Panc1 (cell line): ENCODE data around the gene EXT2.

Experiments
- POLR2AphosphoS5 ChIP-seq: IDR thresholded peaks from 2 replicates; pipeline ENCODE4 v1.6.1; 2012; ENCODE audit warnings: mild to moderate bottlenecking, low read depth, low read length, moderate library complexity
- SIN3A ChIP-seq: IDR thresholded peaks from 2 replicates; pipeline ENCODE4 v1.6.1; 2012; ENCODE audit warnings: low read depth, mild to moderate bottlenecking, low read length, moderate library complexity, borderline replicate concordance; ENCODE audit not compliant: insufficient read depth
- TCF7L2 ChIP-seq: IDR thresholded peaks from 2 replicates; pipeline ENCODE4 v1.6.1; 2011; ENCODE audit warnings: mild to moderate bottlenecking, low read depth, low read length, inconsistent platforms
- TF ChIP-seq, protein P1 (sequence below): fragments of 450-650 bp; IDR thresholded peaks from 2 replicates; pipeline ENCODE4 v1.5.1; 2017; ENCODE audit warnings: mild to moderate bottlenecking
- TF ChIP-seq, protein P2 (sequence below), 2 experiments: IDR thresholded peaks; 2 replicates each; pipeline ENCODE4 v1.6.1; 2011 to 2012; ENCODE audit warnings: low read depth in 2 of 2, control low read depth in 1 of 2, low read length in 1 of 2, mild to moderate bottlenecking in 1 of 2, moderate library complexity in 1 of 2; ENCODE audit not compliant: insufficient read depth in 1 of 2

DNA sequence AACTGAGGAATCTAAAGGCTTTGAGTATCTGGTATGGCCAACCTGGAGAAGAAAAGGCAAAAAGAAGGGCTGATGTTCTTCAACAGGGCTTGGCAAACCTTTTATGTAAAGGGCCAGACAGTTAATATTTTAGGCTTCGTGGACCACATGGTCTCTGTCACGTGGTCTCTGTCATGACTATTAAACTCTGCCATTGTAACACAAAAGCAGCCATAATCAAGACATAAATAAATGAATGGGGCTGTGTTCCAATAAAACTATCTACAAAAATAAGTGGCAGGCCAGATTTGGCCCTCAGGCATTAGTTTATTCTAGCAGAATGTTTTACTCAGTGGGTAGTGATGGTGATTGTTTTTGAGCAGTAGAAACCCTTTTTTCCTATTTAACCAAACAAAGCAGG, 48.2 kb upstream of the EXT2 start:
- no peak for TF ChIP-seq TCF7L2
- TF ChIP-seq, protein P1, sequence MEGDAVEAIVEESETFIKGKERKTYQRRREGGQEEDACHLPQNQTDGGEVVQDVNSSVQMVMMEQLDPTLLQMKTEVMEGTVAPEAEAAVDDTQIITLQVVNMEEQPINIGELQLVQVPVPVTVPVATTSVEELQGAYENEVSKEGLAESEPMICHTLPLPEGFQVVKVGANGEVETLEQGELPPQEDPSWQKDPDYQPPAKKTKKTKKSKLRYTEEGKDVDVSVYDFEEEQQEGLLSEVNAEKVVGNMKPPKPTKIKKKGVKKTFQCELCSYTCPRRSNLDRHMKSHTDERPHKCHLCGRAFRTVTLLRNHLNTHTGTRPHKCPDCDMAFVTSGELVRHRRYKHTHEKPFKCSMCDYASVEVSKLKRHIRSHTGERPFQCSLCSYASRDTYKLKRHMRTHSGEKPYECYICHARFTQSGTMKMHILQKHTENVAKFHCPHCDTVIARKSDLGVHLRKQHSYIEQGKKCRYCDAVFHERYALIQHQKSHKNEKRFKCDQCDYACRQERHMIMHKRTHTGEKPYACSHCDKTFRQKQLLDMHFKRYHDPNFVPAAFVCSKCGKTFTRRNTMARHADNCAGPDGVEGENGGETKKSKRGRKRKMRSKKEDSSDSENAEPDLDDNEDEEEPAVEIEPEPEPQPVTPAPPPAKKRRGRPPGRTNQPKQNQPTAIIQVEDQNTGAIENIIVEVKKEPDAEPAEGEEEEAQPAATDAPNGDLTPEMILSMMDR = no peak
- no peak for TF ChIP-seq POLR2AphosphoS5
- no peak for TF ChIP-seq SIN3A
- TF ChIP-seq, protein P2, sequence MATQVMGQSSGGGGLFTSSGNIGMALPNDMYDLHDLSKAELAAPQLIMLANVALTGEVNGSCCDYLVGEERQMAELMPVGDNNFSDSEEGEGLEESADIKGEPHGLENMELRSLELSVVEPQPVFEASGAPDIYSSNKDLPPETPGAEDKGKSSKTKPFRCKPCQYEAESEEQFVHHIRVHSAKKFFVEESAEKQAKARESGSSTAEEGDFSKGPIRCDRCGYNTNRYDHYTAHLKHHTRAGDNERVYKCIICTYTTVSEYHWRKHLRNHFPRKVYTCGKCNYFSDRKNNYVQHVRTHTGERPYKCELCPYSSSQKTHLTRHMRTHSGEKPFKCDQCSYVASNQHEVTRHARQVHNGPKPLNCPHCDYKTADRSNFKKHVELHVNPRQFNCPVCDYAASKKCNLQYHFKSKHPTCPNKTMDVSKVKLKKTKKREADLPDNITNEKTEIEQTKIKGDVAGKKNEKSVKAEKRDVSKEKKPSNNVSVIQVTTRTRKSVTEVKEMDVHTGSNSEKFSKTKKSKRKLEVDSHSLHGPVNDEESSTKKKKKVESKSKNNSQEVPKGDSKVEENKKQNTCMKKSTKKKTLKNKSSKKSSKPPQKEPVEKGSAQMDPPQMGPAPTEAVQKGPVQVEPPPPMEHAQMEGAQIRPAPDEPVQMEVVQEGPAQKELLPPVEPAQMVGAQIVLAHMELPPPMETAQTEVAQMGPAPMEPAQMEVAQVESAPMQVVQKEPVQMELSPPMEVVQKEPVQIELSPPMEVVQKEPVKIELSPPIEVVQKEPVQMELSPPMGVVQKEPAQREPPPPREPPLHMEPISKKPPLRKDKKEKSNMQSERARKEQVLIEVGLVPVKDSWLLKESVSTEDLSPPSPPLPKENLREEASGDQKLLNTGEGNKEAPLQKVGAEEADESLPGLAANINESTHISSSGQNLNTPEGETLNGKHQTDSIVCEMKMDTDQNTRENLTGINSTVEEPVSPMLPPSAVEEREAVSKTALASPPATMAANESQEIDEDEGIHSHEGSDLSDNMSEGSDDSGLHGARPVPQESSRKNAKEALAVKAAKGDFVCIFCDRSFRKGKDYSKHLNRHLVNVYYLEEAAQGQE (IDR thresholded peaks at IDR 0.05; ENCODE audit: insufficient read depth in 1 of 2, low read depth in 2 of 2, low read length in 1 of 2) = no peak
